ENCODE measurements around the gene TIMM13.

The TIMM13 gene

GRCh38 chr19:2454962-2455850, 27.8 kb upstream of the TIMM13 start:
- DNase-seq: no peak

GRCh38 chr19:2454199-2454961, 27.0 kb upstream of the TIMM13 start:
- no peak for DNase-seq

GRCh38 chr19:2453431-2454025, 26.1 kb upstream of the TIMM13 start:
- DNase-seq: no peak

GRCh38 chr19:2451741-2452140, 24.4 kb upstream of the TIMM13 start:
- no peak for DNase-seq

- no peak for DNase-seq
Measured at GRCh38 chr19:2451138-2451537, 23.8 kb upstream of the TIMM13 start.

GRCh38 chr19:2449019-2449418, 21.6 kb upstream of the TIMM13 start:
- no peak for DNase-seq

- no peak for DNase-seq
Measured at GRCh38 chr19:2446381-2446780, 19.0 kb upstream of the TIMM13 start.

- DNase-seq: no peak
Measured at GRCh38 chr19:2444251-2445002, 17.0 kb upstream of the TIMM13 start.

GRCh38 chr19:2443785-2444182, 16.4 kb upstream of the TIMM13 start:
- DNase-seq: no peak

GRCh38 chr19:2443116-2443784, 15.9 kb upstream of the TIMM13 start:
- no peak for DNase-seq

GRCh38 chr19:2441096-2441752, 13.8 kb upstream of the TIMM13 start:
- DNase-seq: no peak

GRCh38 chr19:2440515-2440914, 13.1 kb upstream of the TIMM13 start:
- no peak for DNase-seq

- no peak for DNase-seq
Measured at GRCh38 chr19:2438178-2438577, 10.8 kb upstream of the TIMM13 start.

GRCh38 chr19:2436926-2437325, 9.5 kb upstream of the TIMM13 start:
- no peak for DNase-seq

GRCh38 chr19:2436384-2436783, 9.0 kb upstream of the TIMM13 start:
- no peak for DNase-seq

GRCh38 chr19:2434721-2435265, 7.4 kb upstream of the TIMM13 start:
- DNase-seq: no peak

- no peak for DNase-seq
Measured at GRCh38 chr19:2434267-2434666, 6.9 kb upstream of the TIMM13 start.

GRCh38 chr19:2433854-2434253, 6.5 kb upstream of the TIMM13 start:
- no peak for DNase-seq

GRCh38 chr19:2432131-2432848, 4.9 kb upstream of the TIMM13 start:
- DNase-seq: no peak

- DNase-seq: no peak
Measured at GRCh38 chr19:2431318-2432055, 4.1 kb upstream of the TIMM13 start.

Measured in activated effector memory CD4-positive, alpha-beta T cell treated with anti-CD3 and anti-CD28 coated beads, Interleukin-2, amount 50 U/mL, for 16 hours (primary cell).